ENCODE results near the gene WRAP73.

Gene WRAP73

GRCh38 chr1:3618531-3618880 is 31.4 kb downstream of the WRAP73 start:
- Histone ChIP-seq H3K27ac (ENCODE audit: low read depth, low read length, severe bottlenecking) (no peak overlapping the region), H3K36me3 (ENCODE audit: control insufficient read depth, insufficient read depth, low read length) (no peaks in the 10 kb centered on the region), H3K4me1 (ENCODE audit: control insufficient read depth, insufficient read depth, low read length, poor library complexity, severe bottlenecking) (peaks cover 22% of the 10 kb centered on the region), H3K4me3 (ENCODE audit: extremely low read depth, insufficient read depth, low read length, poor library complexity, severe bottlenecking) (no peak overlapping the region), H3K9me3 (ENCODE audit: control insufficient read depth, low read length) (no peaks in the 10 kb centered on the region)
- 90 to 94% methylated on average over 7 to 9 of the region's 9 CpGs for WGBS, 2 experiments (ENCODE audit: insufficient coverage in 2 of 2)

- peaks cover 26% of the 10 kb centered on the region for H3K4me1 ChIP-seq (ENCODE audit: control insufficient read depth, insufficient read depth, low read length, poor library complexity, severe bottlenecking)
- H3K36me3 ChIP-seq (ENCODE audit: control insufficient read depth, insufficient read depth, low read length) = no peaks in the 10 kb centered on the region
- H3K27ac ChIP-seq (ENCODE audit: low read depth, low read length, severe bottlenecking) = no peak overlapping the region
- WGBS, 2 experiments (ENCODE audit: insufficient coverage in 2 of 2) = 87 to 98% methylated on average over 12 to 16 of the region's 18 CpGs
- H3K4me3 ChIP-seq (ENCODE audit: extremely low read depth, insufficient read depth, low read length, poor library complexity, severe bottlenecking) = no peak overlapping the region
- H3K9me3 ChIP-seq (ENCODE audit: control insufficient read depth, low read length) = no peaks in the 10 kb centered on the region
Measured at GRCh38 chr1:3617806-3618345, 32.0 kb downstream of the WRAP73 start.

GRCh38 chr1:3616861-3617260 is 33.0 kb downstream of the WRAP73 start:
- Histone ChIP-seq H3K36me3 (ENCODE audit: control insufficient read depth, insufficient read depth, low read length) (no peaks in the 10 kb centered on the region), H3K9me3 (ENCODE audit: control insufficient read depth, low read length) (no peaks in the 10 kb centered on the region), H3K4me1 (ENCODE audit: control insufficient read depth, insufficient read depth, low read length, poor library complexity, severe bottlenecking) (peaks cover 34% of the 10 kb centered on the region), H3K27ac (ENCODE audit: low read depth, low read length, severe bottlenecking) (no peak overlapping the region), H3K4me3 (ENCODE audit: extremely low read depth, insufficient read depth, low read length, poor library complexity, severe bottlenecking) (no peak overlapping the region)
- WGBS, 2 experiments (ENCODE audit: insufficient coverage in 2 of 2) = 73 to 93% methylated on average over 2 to 4 of the region's 9 CpGs

GRCh38 chr1:3614755-3615742 is 34.9 kb downstream of the WRAP73 start:
- Histone ChIP-seq H3K9me3 (ENCODE audit: control insufficient read depth, low read length) (no peaks in the 10 kb centered on the region), H3K27ac (ENCODE audit: low read depth, low read length, severe bottlenecking) (peak overlapping the region; percentile 43), H3K4me3 (ENCODE audit: extremely low read depth, insufficient read depth, low read length, poor library complexity, severe bottlenecking) (no peak overlapping the region), H3K36me3 (ENCODE audit: control insufficient read depth, insufficient read depth, low read length) (no peaks in the 10 kb centered on the region), H3K4me1 (ENCODE audit: control insufficient read depth, insufficient read depth, low read length, poor library complexity, severe bottlenecking) (peaks cover 36% of the 10 kb centered on the region)
- WGBS, 2 experiments (ENCODE audit: insufficient coverage in 2 of 2) = 52 to 62% methylated on average over 15 to 20 of the region's 20 CpGs

GRCh38 chr1:3612123-3612522 is 37.8 kb downstream of the WRAP73 start:
- H3K36me3 ChIP-seq (ENCODE audit: control insufficient read depth, insufficient read depth, low read length) = no peaks in the 10 kb centered on the region
- no peaks in the 10 kb centered on the region for H3K9me3 ChIP-seq (ENCODE audit: control insufficient read depth, low read length)
- H3K27ac ChIP-seq (ENCODE audit: low read depth, low read length, severe bottlenecking) = no peak overlapping the region
- H3K4me3 ChIP-seq (ENCODE audit: extremely low read depth, insufficient read depth, low read length, poor library complexity, severe bottlenecking) = no peak overlapping the region
- 84 to 88% methylated on average over 7 of the region's 7 CpGs for WGBS, 2 experiments (ENCODE audit: insufficient coverage in 2 of 2)
- peaks cover 49% of the 10 kb centered on the region for H3K4me1 ChIP-seq (ENCODE audit: control insufficient read depth, insufficient read depth, low read length, poor library complexity, severe bottlenecking)

- Histone ChIP-seq H3K27ac (ENCODE audit: low read depth, low read length, severe bottlenecking) (peak within 1 kb of the TSS; percentile 10), H3K4me3 (ENCODE audit: extremely low read depth, insufficient read depth, low read length, poor library complexity, severe bottlenecking) (peak within 1 kb of the TSS; percentile 63), H3K36me3 (ENCODE audit: control insufficient read depth, insufficient read depth, low read length) (no peaks in the 10 kb centered on the region), H3K9me3 (ENCODE audit: control insufficient read depth, low read length) (no peaks in the 10 kb centered on the region), H3K4me1 (ENCODE audit: control insufficient read depth, insufficient read depth, low read length, poor library complexity, severe bottlenecking) (peaks cover 49% of the 10 kb centered on the region)
- WGBS, 2 experiments (ENCODE audit: insufficient coverage in 2 of 2) = 3 to 4% methylated on average over 43 to 57 of the region's 87 CpGs
Measured at GRCh38 chr1:3611170-3612019, 38.5 kb downstream of the WRAP73 start, which contains the start of gene MEGF6. MEGF6 (minus strand) TSS chr1:3611508; CDS start chr1:3611268, 240 bp downstream.

- Histone ChIP-seq H3K4me1 (ENCODE audit: control insufficient read depth, insufficient read depth, low read length, poor library complexity, severe bottlenecking) (peaks cover 49% of the 10 kb centered on the region), H3K9me3 (ENCODE audit: control insufficient read depth, low read length) (no peaks in the 10 kb centered on the region), H3K4me3 (ENCODE audit: extremely low read depth, insufficient read depth, low read length, poor library complexity, severe bottlenecking) (peak overlapping the region; percentile 63), H3K27ac (ENCODE audit: low read depth, low read length, severe bottlenecking) (peak overlapping the region; percentile 10), H3K36me3 (ENCODE audit: control insufficient read depth, insufficient read depth, low read length) (no peaks in the 10 kb centered on the region)
- 8 to 11% methylated on average over 16 to 24 of the region's 27 CpGs for WGBS, 2 experiments (ENCODE audit: insufficient coverage in 2 of 2)
Measured at GRCh38 chr1:3610527-3611169, 39.3 kb downstream of the WRAP73 start.

GRCh38 chr1:3609769-3610526 is 40.0 kb downstream of the WRAP73 start:
- H3K36me3 ChIP-seq (ENCODE audit: control insufficient read depth, insufficient read depth, low read length) = no peaks in the 10 kb centered on the region
- H3K9me3 ChIP-seq (ENCODE audit: control insufficient read depth, low read length) = no peaks in the 10 kb centered on the region
- no peak overlapping the region for H3K27ac ChIP-seq (ENCODE audit: low read depth, low read length, severe bottlenecking)
- WGBS, 2 experiments (ENCODE audit: insufficient coverage in 2 of 2) = 74 to 75% methylated on average over 20 to 24 of the region's 24 CpGs
- peaks cover 45% of the 10 kb centered on the region for H3K4me1 ChIP-seq (ENCODE audit: control insufficient read depth, insufficient read depth, low read length, poor library complexity, severe bottlenecking)
- H3K4me3 ChIP-seq (ENCODE audit: extremely low read depth, insufficient read depth, low read length, poor library complexity, severe bottlenecking) = peak overlapping the region; percentile 63

- peaks cover 38% of the 10 kb centered on the region for H3K4me1 ChIP-seq (ENCODE audit: control insufficient read depth, insufficient read depth, low read length, poor library complexity, severe bottlenecking)
Measured at GRCh38 chr1:3609016-3609768, 40.7 kb downstream of the WRAP73 start.

More at GRCh38 chr1:3609016-3609768, 40.7 kb downstream of the WRAP73 start:
- no peaks in the 10 kb centered on the region for H3K9me3 ChIP-seq (ENCODE audit: control insufficient read depth, low read length)
- no peak overlapping the region for H3K4me3 ChIP-seq (ENCODE audit: extremely low read depth, insufficient read depth, low read length, poor library complexity, severe bottlenecking)
- 79 to 83% methylated on average over 17 to 19 of the region's 22 CpGs for WGBS, 2 experiments (ENCODE audit: insufficient coverage in 2 of 2)
- H3K36me3 ChIP-seq (ENCODE audit: control insufficient read depth, insufficient read depth, low read length) = no peaks in the 10 kb centered on the region
- no peak overlapping the region for H3K27ac ChIP-seq (ENCODE audit: low read depth, low read length, severe bottlenecking)

All from mesodermal cell (in vitro differentiated cells).